Measurements from ENCODE around the gene PRR9. TPM values are rescaled to one million over a fixed set of nuclear protein-coding genes. Genes with fewer than 3 reads are reported as not detected.

The PRR9 gene
- total and polyA plus RNA-seq, 9 donors: 0.13 to 1.3 TPM; not detected in 7

DNA sequence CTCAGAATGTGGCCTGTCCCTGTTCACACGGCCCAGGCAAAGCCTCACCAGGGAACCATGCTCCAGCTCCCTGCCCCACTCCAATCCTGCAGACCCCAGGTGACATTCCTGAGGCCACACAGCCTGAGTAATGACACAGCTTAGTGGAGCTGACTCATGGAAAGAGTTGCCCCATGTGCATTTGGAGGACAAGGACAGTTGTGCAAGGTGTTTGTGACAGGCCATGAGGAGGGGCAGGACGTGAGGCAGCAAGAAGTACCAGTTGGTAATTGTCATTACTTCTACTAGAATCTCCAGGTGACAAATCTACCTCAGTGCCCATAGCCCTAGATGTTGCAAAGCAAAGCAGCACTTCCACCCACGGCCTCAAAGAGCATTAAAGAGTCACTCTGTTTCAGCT is 15.2 kb downstream of the PRR9 start:
- Histone ChIP-seq H3K27me3 (no peaks in the 10 kb centered on the region), H3K9me3 (no peaks in the 10 kb centered on the region), H3K27ac (no peak overlapping the region), H3K4me3 (no peak overlapping the region), H3K4me1 (ENCODE audit: insufficient read depth) (no peaks in the 10 kb centered on the region), H3K36me3 (no peaks in the 10 kb centered on the region)
- TF ChIP-seq POLR2A (IDR thresholded peaks at IDR 0.05) (no peak), EP300 (IDR thresholded peaks at IDR 0.05) (no peak)
- TF ChIP-seq, protein P1, sequence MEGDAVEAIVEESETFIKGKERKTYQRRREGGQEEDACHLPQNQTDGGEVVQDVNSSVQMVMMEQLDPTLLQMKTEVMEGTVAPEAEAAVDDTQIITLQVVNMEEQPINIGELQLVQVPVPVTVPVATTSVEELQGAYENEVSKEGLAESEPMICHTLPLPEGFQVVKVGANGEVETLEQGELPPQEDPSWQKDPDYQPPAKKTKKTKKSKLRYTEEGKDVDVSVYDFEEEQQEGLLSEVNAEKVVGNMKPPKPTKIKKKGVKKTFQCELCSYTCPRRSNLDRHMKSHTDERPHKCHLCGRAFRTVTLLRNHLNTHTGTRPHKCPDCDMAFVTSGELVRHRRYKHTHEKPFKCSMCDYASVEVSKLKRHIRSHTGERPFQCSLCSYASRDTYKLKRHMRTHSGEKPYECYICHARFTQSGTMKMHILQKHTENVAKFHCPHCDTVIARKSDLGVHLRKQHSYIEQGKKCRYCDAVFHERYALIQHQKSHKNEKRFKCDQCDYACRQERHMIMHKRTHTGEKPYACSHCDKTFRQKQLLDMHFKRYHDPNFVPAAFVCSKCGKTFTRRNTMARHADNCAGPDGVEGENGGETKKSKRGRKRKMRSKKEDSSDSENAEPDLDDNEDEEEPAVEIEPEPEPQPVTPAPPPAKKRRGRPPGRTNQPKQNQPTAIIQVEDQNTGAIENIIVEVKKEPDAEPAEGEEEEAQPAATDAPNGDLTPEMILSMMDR (IDR thresholded peaks at IDR 0.05): no peak
- 72 to 84% (median 77%) methylated on average over 3 of the region's 3 CpGs for WGBS, 3 donors
- no peak for DNase-seq
- intact Hi-C loops (cut with DNase I): no loop called here

DNA sequence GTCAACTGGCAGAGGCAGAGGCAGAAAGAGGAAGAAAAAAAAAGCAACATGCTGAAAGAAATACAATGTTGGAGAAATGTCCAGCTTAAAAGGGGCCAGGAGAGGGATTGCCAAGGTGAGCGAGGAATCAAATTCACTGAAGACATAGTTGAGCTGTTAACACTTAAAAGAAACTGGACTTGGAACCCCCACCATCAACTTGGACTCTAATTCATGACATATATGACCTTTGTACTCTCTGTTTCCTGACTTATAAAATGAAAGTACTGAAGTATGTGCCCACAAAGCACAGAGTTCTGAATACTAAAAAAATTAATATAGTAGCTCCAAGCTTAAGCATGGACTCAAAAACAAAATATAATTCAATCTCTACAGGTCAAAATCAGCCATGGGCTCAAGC is 16.1 kb downstream of the PRR9 start:
- no peak for TF ChIP-seq POLR2A (IDR thresholded peaks at IDR 0.05)
- TF ChIP-seq, protein P1 (IDR thresholded peaks at IDR 0.05): no peak
- TF ChIP-seq EP300 (IDR thresholded peaks at IDR 0.05): no peak
- no peak overlapping the region for H3K4me3 ChIP-seq
- H3K4me1 ChIP-seq (ENCODE audit: insufficient read depth): no peaks in the 10 kb centered on the region
- H3K36me3 ChIP-seq: no peaks in the 10 kb centered on the region
- no peaks in the 10 kb centered on the region for H3K9me3 ChIP-seq
- no peaks in the 10 kb centered on the region for H3K27me3 ChIP-seq
- intact Hi-C loops (cut with DNase I): no loop called here
- WGBS, 3 donors: 77 to 92% (median 90%) methylated on average over 1 of the region's 1 CpG
- no peak for DNase-seq
- no peak overlapping the region for H3K27ac ChIP-seq

GRCh38 chr1:153238527-153238926 is 21.1 kb downstream of the PRR9 start:
- H3K36me3 ChIP-seq: no peaks in the 10 kb centered on the region
- intact Hi-C loops (cut with DNase I): no loop called here
- H3K9me3 ChIP-seq: no peaks in the 10 kb centered on the region
- no peak overlapping the region for H3K27ac ChIP-seq
- no peak overlapping the region for H3K4me3 ChIP-seq
- TF ChIP-seq EP300 (IDR thresholded peaks at IDR 0.05): no peak
- TF ChIP-seq, protein P1 (IDR thresholded peaks at IDR 0.05): no peak
- no peak for DNase-seq
- WGBS, 3 donors: 44 to 68% (median 64%) methylated on average over 2 of the region's 2 CpGs
- no peaks in the 10 kb centered on the region for H3K27me3 ChIP-seq
- no peaks in the 10 kb centered on the region for H3K4me1 ChIP-seq (ENCODE audit: insufficient read depth)

DNA sequence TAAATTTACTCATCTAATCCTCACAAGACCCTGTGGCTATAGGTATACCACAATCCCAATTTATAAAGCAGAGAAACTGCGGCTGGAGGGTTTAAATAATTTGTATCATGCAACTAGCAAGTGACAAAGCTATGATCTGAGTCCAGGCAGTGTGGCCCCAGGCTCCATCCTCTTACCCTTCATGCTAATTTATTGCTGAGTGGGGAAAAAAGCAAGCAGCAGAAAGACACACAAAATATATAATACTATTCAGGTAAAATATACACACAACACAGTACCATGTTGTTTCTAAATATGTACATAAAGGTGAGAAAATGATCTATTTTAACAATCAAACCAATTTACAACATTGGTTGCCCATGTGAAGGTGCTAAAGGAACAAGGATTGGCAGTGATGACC is 24.8 kb downstream of the PRR9 start:
- no peak overlapping the region for H3K4me3 ChIP-seq
- DNase-seq: no peak
- WGBS, 3 donors: 86 to 91% (median 90%) methylated on average over 1 of the region's 1 CpG
- H3K27ac ChIP-seq: no peak overlapping the region
- H3K4me1 ChIP-seq (ENCODE audit: insufficient read depth): no peaks in the 10 kb centered on the region
- intact Hi-C loops (cut with DNase I): no loop called here
- no peaks in the 10 kb centered on the region for H3K27me3 ChIP-seq
- no peak for TF ChIP-seq EP300 (IDR thresholded peaks at IDR 0.05)
- TF ChIP-seq, protein P1 (IDR thresholded peaks at IDR 0.05): no peak
- no peak for TF ChIP-seq POLR2A (IDR thresholded peaks at IDR 0.05)
- no peaks in the 10 kb centered on the region for H3K36me3 ChIP-seq
- H3K9me3 ChIP-seq: no peaks in the 10 kb centered on the region

GRCh38 chr1:153245466-153245865 is 28.1 kb downstream of the PRR9 start:
- Histone ChIP-seq H3K27me3 (no peaks in the 10 kb centered on the region), H3K27ac (no peak overlapping the region), H3K4me3 (no peak overlapping the region), H3K9me3 (no peaks in the 10 kb centered on the region), H3K4me1 (ENCODE audit: insufficient read depth) (no peaks in the 10 kb centered on the region), H3K36me3 (no peaks in the 10 kb centered on the region)
- TF ChIP-seq, protein P1 (IDR thresholded peaks at IDR 0.05): no peak
- TF ChIP-seq POLR2A (IDR thresholded peaks at IDR 0.05) (no peak), EP300 (IDR thresholded peaks at IDR 0.05) (no peak)
- intact Hi-C loops (cut with DNase I): no loop called here
- WGBS, 3 donors: 73 to 75% (median 74%) methylated on average over 4 of the region's 4 CpGs
- no peak for DNase-seq
